Inflammatory macrophage (primary cell): ENCODE data around the gene COL5A3.
"Not testable (repeated sequence)": the region's sequence is repeated elsewhere in the genome, so short reads cannot be mapped to it uniquely, and the experiment has no call there.

Experiments
- DNase-seq, 2 donors: peaks; one replicate each; pipeline ENCODE4 v3.0.0-alpha.2; 2020 to 2022
- total RNA-seq, 18 experiments: gene quantifications; one replicate each; lab custom pipeline; 2026; ENCODE audit warnings: mixed read lengths in 6 of 18, inconsistent platforms in 2 of 18; lab: John Stamatoyannopoulos, UW

Gene COL5A3
- 0.72 to 14.6 (median 2.4) reads per million in 18 experiments for total RNA-seq

GRCh38 chr19:10010247-10010691, at the start of gene COL5A3:
COL5A3 (minus strand) TSS chr19:10010504; CDS start chr19:10010385, 119 bp downstream.
- DNase-seq, result peak in 1 of 2 donors; percentile 28

GRCh38 chr19:10052602-10053360, 42.5 kb upstream of the COL5A3 start:
- no peak for DNase-seq

- no peak for DNase-seq
Observed at GRCh38 chr19:10049626-10050025, 39.3 kb upstream of the COL5A3 start.

- DNase-seq, result no peak
Observed at GRCh38 chr19:10045371-10045770, 35.1 kb upstream of the COL5A3 start.

GRCh38 chr19:10044390-10044789, 34.1 kb upstream of the COL5A3 start:
- no peak for DNase-seq

GRCh38 chr19:10043286-10043927, 33.1 kb upstream of the COL5A3 start:
- no peak for DNase-seq

- no peak for DNase-seq
Observed at GRCh38 chr19:10037809-10038208, 27.5 kb upstream of the COL5A3 start.

GRCh38 chr19:10037367-10037766, 27.1 kb upstream of the COL5A3 start:
- DNase-seq, result no peak

- no peak for DNase-seq
Observed at GRCh38 chr19:10036601-10037071, 26.3 kb upstream of the COL5A3 start.

GRCh38 chr19:10033614-10034013, 23.3 kb upstream of the COL5A3 start:
- DNase-seq, result no peak

GRCh38 chr19:10027158-10027997, 17.1 kb upstream of the COL5A3 start:
- DNase-seq, result peak; percentile 75 to 83

GRCh38 chr19:10026744-10027143, 16.4 kb upstream of the COL5A3 start:
- DNase-seq, result no peak

- not testable (repeated sequence) for DNase-seq
Observed at GRCh38 chr19:10023096-10023495, 12.8 kb upstream of the COL5A3 start.

- DNase-seq, result no peak
Observed at GRCh38 chr19:10021863-10022262, 11.6 kb upstream of the COL5A3 start.

GRCh38 chr19:10021446-10021845, 11.1 kb upstream of the COL5A3 start:
- no peak for DNase-seq

GRCh38 chr19:10020851-10021250, 10.5 kb upstream of the COL5A3 start:
- DNase-seq, result no peak

GRCh38 chr19:10019246-10019645, 8.9 kb upstream of the COL5A3 start:
- DNase-seq, result no peak

GRCh38 chr19:10018786-10019185, 8.5 kb upstream of the COL5A3 start:
- no peak for DNase-seq

- peak; percentile 13 to 31 for DNase-seq
Observed at GRCh38 chr19:10018263-10018662, 8.0 kb upstream of the COL5A3 start.

GRCh38 chr19:10013834-10014618, 3.7 kb upstream of the COL5A3 start:
- no peak for DNase-seq

GRCh38 chr19:10013316-10013715, 3.0 kb upstream of the COL5A3 start, which contains the start of gene RDH8:
RDH8 (plus strand) TSS chr19:10013483; CDS start chr19:10013498, 15 bp downstream.
- DNase-seq, result no peak

GRCh38 chr19:10011974-10012373, 1.7 kb upstream of the COL5A3 start:
- no peak for DNase-seq
